GM19438 (cell line): ENCODE results near the gene RNF34.

Source experiments
- ATAC-seq: cut with Tn5 transposase; IDR thresholded peaks from one replicate; pipeline ENCODE4 v1.9.1; 2021; ENCODE audit warnings: low read depth; ENCODE audit not compliant: unreplicated experiment

RNF34 gene

DNA sequence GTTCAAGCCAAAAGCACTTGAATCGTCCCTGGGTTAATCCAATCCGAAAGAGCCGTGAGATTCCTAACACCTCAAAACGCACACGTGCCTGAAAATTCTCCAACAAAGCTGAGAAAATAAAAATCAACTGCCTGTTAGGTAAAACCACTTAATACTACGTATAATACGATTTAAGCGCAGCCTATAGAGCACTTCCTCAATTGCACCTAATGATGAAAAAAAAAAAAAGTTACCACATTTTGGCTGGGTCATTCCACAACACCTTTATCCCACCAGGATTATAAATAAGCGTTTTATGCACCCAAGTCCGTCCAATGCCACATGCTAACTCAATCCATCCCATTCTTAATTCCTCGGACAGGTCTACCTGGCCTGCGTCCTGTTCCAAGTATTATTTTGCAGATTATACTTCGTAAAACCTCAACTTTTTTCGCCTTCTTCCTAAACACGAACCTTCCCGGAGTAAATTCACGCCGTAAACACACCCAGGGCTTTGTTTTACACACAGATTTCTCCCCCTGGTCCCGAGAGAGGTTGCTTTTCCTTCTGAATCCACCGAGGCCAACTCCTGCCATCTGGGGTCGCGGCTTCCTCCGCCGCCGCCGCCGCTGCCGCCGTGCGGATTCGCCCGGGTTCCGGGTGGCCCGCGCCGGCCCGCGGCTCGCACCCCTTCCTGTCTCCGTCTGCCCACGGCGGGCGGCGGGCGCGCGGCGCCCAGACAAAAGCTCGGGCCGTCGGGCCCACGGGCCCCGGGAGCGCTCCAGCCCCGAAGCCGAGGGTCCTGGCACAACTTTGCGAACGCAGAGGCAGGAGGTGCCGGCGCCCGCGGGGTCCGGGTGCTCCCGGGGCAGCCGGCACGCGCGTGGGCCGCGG, 66.2 kb downstream of the RNF34 start:
- no peak for ATAC-seq

DNA sequence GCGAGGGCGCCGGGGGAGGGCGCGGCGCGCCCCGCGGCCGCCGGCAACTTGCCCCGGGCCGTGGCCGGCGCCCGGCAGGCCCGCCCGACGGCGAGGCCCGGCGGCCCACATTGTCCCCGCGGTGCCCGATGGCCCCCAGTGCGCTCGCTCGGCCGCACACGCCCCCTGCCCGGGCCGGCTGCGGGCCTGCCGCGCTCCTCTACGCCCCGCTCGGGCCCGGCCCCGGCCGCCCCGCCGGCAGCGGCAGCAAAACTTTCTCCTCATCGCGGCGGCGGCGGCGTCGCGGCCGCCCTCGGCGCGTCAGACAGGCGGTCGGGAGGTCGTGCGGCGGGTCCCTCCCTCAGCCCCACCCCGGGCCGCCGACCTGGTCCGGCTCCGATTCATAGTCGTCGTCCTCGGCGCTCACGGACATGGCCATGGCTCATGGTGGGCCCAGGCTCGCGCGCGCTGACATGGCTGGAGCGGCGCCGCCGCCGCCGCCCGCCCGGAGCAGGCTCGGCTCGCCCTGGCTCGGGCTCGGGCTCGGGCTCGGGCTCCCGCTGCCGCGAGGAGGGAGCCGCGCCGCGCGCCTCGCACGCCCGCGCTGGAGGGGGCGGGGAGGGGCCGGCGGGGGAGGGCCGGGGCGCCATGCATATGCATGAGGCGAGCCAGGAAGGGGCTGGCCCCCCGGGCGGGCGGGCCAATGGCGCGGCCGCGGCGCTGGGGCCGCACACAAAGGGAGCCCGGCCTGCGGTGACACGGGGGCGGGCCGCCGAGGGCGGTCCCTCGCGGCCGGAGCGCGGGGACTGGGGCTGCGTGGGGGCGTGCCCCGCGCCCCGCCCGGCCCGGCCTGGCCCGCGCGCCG, 67.1 kb downstream of the RNF34 start:
- ATAC-seq, result peak; percentile 88

DNA sequence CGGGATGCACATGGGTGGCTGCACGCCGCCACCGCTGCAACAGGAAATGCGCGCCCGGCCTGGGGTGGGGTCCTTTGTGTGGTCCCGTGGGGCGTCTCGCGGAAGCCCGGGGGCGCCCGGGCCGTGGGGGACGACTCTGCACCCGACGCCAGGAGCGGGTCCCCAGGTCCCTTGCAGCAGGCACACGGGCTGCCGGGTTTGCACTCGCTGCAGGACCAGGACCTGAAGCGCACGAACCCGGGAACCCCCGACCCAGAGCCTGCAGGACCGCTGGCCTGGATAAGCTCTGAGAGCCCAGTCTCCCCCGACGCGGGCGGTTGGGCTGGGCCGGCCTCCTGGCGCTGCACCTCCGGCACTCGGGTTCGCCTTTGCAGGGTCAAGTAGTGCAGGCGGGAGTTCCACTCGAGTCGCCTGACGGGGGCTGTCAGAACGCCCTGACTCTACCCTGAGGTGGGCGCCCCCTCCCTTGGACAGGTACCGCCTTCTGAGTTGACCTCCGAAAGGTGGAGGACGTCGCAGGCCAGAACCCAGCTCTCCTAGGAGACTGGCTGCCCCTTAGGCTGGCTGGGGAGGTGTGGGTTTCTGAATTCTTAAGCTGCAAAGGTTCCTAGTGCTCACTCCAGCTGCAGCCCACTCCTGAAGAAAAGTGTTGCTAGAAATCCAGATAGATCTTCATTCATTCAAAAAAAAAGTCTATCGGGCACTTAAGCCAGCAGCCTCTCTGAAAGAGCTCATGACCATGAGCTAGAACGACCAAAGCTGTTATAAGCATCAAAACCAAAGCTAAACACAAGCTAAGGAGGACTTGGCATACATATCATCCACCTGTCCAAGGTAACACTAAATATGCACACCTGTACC, 68.0 kb downstream of the RNF34 start:
- peak; percentile 2 for ATAC-seq

DNA sequence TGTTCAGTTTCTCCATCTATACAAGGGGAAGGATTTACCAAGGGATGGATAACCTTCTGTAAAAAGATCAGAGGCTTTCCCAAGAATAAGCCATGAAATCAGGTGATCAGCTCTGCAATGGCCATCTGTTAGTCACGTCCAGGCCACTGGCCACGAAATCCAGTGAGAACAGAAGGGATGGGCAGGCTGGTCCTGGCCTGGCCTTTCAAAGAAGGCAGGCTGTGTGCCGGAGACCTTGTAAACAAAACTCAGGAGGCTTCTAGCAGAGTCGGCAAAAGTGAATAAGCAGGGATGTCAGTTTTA, 68.5 kb downstream of the RNF34 start:
- ATAC-seq, result no peak

DNA sequence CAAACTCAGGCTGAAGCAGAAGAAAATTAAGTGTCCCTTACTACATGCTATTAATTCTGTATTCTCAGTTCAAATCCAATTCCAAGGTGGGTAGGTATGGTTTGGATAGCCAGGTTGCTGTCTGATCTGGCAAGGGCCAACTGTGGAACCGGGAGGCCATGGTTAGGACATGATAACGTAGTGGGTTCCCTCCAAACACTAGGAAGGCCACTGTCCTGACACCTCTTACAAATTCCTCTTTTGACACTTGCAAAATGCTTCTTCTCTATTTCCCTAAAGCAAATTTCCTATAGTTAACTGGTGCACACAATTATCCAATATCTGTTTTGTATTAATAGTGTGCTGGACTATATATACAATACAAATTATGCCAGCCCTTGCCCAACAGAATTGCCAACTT, 70.8 kb downstream of the RNF34 start:
- no peak for ATAC-seq

DNA sequence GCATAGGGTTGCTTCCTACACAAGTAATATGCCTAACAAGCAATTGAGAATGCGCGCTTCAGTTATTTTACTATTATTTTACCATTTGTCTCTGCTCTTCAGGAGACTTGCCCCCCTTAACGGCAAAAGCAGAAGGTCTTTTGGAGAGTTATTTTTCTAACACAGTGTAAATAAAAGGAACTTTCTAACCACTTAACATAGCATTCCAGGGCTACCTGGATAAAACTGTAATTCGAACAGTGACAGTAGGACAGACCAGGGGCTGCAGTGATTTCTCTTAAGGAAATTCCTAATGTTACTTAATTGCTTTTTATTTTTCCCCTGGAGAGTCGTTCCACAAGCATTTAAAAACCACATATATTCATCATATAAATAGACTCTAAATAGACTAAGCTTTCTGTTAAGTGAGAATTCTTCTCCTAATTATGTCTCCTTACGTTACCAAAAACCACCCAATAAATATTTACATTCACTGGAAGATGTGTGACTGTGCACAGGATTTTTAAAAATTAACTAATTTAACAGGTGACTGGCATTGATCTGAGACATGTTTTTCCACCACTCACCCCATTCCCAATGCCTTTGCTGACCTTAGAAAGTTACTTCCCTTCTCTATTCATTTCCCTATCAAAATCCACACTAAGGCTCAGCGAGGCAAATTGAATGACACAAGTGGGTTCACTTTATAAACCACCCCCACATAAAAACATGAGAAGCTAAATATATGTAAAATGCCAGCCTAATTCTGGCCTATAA, 72.4 kb downstream of the RNF34 start:
- no peak for ATAC-seq
